Measurements from ENCODE around the gene DHX40.
"Not testable (repeated sequence)": the region's sequence is repeated elsewhere in the genome, so short reads cannot be mapped to it uniquely, and the experiment has no call there.

DHX40 gene

GRCh38 chr17:59561042-59561441, 4.4 kb upstream of the DHX40 start:
- H3K4me3 ChIP-seq (ENCODE audit: low read depth, low read length): no peak overlapping the region

GRCh38 chr17:59565959-59566324, 532 bp downstream of the DHX40 start:
- TF ChIP-seq CTCF (IDR thresholded peaks at IDR 0.05; ENCODE audit: low read depth, low read length): no peak
- H3K4me3 ChIP-seq (ENCODE audit: low read depth, low read length): peak overlapping the region; percentile 100

More at GRCh38 chr17:59561042-59561441, 4.4 kb upstream of the DHX40 start:
- TF ChIP-seq CTCF (IDR thresholded peaks at IDR 0.05; ENCODE audit: low read depth, low read length): no peak

GRCh38 chr17:59569151-59569550, 3.7 kb downstream of the DHX40 start:
- not testable (repeated sequence) for H3K4me3 ChIP-seq (ENCODE audit: low read depth, low read length)

- no peak for TF ChIP-seq CTCF (IDR thresholded peaks at IDR 0.05; ENCODE audit: low read depth, low read length)
- H3K4me3 ChIP-seq (ENCODE audit: low read depth, low read length): no peak overlapping the region
Measured at GRCh38 chr17:59572301-59572924, 7.0 kb downstream of the DHX40 start.

- not testable (repeated sequence) for H3K4me3 ChIP-seq (ENCODE audit: low read depth, low read length)
Measured at GRCh38 chr17:59584168-59584567, 18.8 kb downstream of the DHX40 start.

GRCh38 chr17:59600169-59600568, 34.8 kb downstream of the DHX40 start:
- no peak for TF ChIP-seq CTCF (IDR thresholded peaks at IDR 0.05; ENCODE audit: low read depth, low read length)

GRCh38 chr17:59601130-59601529, 35.7 kb downstream of the DHX40 start:
- H3K4me3 ChIP-seq (ENCODE audit: low read depth, low read length): no peak overlapping the region
- no peak for TF ChIP-seq CTCF (IDR thresholded peaks at IDR 0.05; ENCODE audit: low read depth, low read length)

More at GRCh38 chr17:59600169-59600568, 34.8 kb downstream of the DHX40 start:
- no peak overlapping the region for H3K4me3 ChIP-seq (ENCODE audit: low read depth, low read length)

- no peak overlapping the region for H3K4me3 ChIP-seq (ENCODE audit: low read depth, low read length)
- no peak for TF ChIP-seq CTCF (IDR thresholded peaks at IDR 0.05; ENCODE audit: low read depth, low read length)
Measured at GRCh38 chr17:59607061-59607460, 41.7 kb downstream of the DHX40 start.

All from WI38 (cell line).